Activated naive CD4-positive, alpha-beta T cell (primary cell): Measurements from ENCODE around the gene RNF215.
"Not testable (repeated sequence)": the region's sequence is repeated elsewhere in the genome, so short reads cannot be mapped to it uniquely, and the experiment has no call there.

Experiments
- DNase-seq, 4 experiments: peaks; one replicate each; lab custom pipeline; 2025; lab: John Stamatoyannopoulos, UW

RNF215 gene

DNA sequence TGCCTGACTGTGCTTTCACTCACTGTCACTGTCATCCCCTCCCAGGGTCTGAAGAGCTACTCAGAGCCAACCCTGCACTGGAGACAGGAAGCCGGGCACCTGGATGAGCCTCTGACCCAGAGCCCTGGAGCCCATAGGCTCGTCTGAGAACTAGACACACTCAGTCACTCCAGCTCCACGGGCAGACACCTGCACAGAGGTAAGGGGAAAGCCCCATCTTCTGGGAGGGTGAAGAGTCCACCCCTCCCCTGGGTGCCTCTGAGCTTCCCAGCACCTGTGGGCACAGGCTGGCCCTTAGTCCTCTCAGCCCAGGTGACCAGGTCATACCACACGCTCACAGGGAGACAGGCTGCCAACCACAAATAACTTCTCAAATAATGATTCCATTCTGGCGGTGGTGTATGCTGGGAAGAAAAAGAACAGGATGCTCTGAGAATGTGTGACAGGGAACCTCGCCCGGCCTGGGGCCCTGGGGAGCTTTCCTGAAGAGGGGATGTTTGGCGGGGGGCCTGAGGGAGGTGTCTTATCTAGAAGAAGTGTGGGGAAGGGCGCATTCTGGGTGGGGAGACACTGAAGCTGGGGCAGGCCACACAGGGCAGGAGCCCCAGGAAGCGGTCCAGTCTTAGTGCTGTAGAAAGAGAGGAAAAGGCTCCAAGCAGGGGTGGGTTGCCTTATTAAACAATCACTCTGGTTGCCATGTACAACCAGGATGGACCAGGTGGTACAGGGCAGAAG is 25.1 kb downstream of the RNF215 start:
- DNase-seq = no peak

DNA sequence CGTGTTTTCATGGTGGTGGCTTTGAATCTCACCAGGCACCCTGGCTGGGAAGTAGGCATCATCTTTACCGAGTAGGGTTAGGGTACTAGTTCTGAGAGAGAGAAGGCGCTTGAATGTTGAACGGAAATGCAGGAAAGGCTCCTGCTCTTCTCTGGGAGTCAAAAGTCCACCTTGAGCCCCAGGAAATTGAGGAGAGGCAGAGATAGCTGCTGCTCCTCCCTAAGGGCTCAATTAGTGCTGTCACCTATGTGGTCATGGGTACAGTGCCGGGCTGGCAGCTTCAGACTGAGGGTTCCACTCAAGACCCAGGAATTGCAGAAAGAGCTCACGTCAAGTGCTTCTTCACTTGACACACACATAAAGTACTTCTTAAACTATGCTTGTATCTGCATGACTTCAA is 28.7 kb downstream of the RNF215 start:
- DNase-seq = no peak

GRCh38 chr22:30357650-30358215 is 29.5 kb downstream of the RNF215 start:
- no peak for DNase-seq

- DNase-seq = peak in 1 of 4 experiments; percentile 28
These were observed 30.0 kb downstream of the RNF215 start for GRCh38 chr22:30357236-30357570.

- DNase-seq = peak; percentile 60 to 81 (median 69)
These were observed 30.6 kb downstream of the RNF215 start, which contains the start of the genes CCDC157 and SF3A1 for GRCh38 chr22:30356449-30357235. CCDC157 (plus strand) TSS chr22:30357007; CDS start chr22:30366001, 8,994 bp downstream. SF3A1 (minus strand) TSS chr22:30356894; CDS start chr22:30356792, 102 bp downstream.

GRCh38 chr22:30354644-30355043 is 32.6 kb downstream of the RNF215 start:
- DNase-seq = no peak

DNA sequence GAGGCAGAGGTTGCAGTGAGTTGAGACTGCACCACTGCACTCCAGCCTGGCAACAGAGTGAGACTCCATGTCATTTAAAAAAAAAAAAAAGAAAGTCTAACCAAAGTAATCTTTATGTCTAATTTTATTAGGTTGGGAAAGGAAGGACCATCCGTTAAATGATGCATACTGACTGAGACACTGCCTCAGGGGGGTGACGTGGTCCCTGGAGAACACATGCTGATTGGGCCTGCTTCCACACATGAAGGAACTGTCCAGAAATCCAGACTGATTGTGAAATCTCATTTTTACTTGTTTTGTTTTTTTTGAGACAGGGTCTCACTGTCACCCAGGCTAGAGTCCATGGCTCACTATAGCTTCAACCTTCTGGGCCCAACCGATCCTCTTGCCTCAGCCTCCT is 36.0 kb downstream of the RNF215 start:
- no peak for DNase-seq

GRCh38 chr22:30348809-30349208 is 38.4 kb downstream of the RNF215 start:
- no peak for DNase-seq

DNA sequence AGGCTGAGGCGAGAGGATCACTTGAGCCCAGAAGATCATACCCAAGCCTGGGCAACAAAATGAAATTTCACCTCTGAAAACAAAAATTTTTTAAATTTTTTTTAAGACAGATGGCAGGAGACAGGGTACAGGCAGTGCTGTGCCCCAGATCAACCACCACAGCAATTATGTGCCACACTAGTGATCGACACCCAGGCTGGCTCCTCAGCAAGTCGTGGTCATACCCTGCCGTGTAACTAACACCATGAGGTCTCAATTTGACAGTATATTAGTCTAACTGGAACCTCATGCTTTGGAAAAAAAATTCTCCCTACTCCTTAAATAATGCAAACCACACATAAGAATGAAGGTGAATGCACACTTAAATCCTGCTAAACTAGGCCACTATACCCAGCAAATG is 38.8 kb downstream of the RNF215 start:
- no peak for DNase-seq

GRCh38 chr22:30347255-30347892 is 39.8 kb downstream of the RNF215 start:
- no peak for DNase-seq

GRCh38 chr22:30344447-30345200 is 42.6 kb downstream of the RNF215 start:
- no peak for DNase-seq

- no peak for DNase-seq
These were observed 46.1 kb downstream of the RNF215 start for GRCh38 chr22:30340911-30341685.

- no peak for DNase-seq
These were observed 48.4 kb downstream of the RNF215 start for GRCh38 chr22:30338802-30339201.

DNA sequence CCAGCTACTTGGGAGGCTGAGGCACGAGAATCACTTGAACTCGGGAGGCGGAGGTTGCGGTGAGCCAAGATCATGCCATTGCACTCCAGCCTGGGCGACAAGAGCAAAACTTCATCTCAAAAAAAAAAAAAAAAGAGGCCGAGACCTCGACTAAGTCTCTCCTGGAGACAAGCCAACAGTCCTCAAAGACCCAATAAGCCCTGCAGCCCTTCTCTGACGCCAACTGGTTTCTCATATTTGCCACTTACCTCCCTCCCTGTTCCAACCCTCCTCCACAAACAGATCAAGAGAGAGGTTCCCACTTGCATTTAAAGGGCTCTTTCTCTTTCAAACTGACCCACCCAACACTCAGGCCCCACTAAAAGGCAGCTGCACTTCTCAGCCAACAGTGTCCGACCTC is 48.9 kb downstream of the RNF215 start:
- DNase-seq = not testable (repeated sequence)

GRCh38 chr22:30337461-30337778 is 49.8 kb downstream of the RNF215 start:
- no peak for DNase-seq

DNA sequence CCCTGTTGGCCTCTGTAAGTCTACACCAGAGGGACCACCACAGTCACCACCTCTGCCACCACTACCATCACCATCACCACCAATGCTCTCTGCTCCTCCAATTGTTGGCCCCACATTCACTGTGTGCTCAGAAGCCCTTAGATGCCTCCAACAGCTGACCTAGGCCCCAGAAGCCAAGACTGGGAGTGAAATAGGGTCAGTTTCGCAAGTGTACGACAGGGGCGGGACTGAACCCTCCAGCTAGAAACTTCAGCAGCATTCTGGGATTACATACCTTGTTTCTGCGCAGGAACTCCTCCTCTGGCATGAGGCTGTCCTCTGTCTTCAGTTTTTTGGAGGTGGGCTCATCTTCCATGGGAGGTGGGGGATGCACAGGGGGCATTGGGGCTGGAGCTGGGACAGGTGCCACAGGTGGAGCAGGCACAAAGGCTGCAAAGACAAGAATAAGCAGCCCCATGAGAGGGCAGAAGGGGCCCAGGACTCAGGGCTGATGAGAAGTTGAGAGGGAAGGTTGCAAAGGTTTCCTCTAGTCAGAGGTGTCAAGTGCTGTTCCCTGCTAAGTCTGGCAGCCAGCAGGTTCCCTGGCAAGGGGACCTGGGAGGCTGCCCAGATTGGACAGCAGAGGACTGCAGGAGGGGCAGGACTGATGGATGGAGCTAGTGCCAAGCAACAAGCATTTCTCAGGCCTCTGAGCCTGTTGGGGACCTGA is 50.3 kb downstream of the RNF215 start:
- DNase-seq = no peak

DNA sequence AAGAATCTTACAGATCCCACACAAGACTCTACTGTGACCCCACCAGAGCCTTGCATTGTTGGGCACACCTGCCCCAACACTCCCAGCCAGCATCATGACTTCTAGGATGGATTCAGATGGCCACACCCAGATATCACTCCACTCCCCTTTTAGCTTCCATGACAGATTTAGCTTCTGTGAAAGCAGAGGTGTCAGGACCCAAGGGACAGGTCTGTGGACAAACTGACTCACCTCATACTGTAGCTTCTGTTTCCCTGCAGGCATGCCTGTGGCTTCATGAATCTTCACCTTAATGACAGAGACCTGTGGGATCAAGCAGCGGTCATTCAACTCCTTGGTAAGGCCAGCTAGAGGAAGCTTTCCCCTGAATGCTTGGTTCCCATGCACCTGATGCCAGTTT is 52.0 kb downstream of the RNF215 start:
- DNase-seq = no peak

DNA sequence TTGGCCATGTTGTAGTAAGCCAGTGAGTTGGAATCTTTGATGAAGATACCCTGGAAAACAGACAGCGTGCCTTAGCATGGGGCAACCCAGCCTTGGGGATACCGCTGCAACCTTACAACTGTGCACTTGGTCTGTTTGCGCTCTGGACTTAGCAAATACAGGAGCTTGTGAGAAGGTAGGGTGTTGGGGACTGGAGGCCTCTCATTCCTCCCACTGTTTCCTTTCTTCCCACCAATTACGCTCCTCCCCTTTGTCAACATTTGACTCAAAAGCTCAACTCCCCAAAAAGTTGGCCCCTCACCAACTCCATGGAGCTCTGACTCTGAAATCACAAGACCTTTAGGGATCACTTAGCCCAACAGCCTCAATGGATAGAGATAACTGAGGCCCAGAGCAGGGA is 52.6 kb downstream of the RNF215 start:
- DNase-seq = no peak

- DNase-seq = no peak
These were observed 53.5 kb downstream of the RNF215 start for GRCh38 chr22:30333707-30334087.

DNA sequence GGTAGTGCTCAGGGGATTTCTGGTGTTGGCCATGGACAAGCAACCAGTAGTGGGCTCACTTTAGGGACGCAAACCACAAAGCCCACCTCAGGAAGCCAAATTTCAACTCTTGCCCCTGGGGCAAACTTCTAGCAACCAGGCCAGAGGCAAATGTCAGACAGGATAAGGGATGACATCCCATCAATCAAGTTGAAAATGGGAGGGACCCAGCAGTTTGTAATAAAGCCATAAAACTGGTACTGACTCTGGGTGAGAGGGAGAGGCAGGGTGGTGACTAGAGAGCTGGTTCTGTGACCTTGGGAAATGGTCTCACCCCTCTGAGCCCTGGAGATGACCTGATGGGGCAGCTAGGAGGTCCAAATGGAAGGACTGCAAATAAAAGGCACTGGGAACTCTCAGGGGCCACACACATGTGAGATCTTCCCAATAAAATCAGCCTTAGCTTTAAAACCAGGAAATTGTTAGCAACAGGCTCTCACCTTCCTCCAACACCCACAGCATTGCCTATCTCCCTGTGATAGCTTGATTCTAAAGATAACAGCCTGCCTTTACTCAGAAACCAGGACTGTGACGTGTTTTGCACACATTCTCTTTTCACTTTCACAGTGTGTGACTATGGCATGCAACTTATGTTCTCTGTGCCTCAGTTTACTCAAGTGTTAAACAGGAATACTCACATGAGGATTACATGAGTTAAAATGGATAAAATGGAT is 54.1 kb downstream of the RNF215 start:
- DNase-seq = no peak
